Heart right ventricle (tissue), 16 donors: ENCODE results near the gene FGF21. TPM values are rescaled to one million over a fixed set of nuclear protein-coding genes. Genes with fewer than 3 reads are reported as not detected.
"Not testable (repeated sequence)": the region's sequence is repeated elsewhere in the genome, so short reads cannot be mapped to it uniquely, and the experiment has no call there.

Source experiments
- ATAC-seq, 8 donors: fragments of 200-7000 bp; cut with Tn5 transposase; one replicate each; pipeline ENCODE4 v1.9.1; 2020; ENCODE audit warnings: mild to moderate bottlenecking in 8 of 8, moderate library complexity in 8 of 8, moderate number of reproducible peaks in 1 of 8
- DNase-seq, 2 donors: peaks; one replicate each; pipeline ENCODE4 v3.0.0-alpha.2; 2020
- H3K27ac ChIP-seq, 10 donors: fragments of 200-600 bp; sonication (generic) in 2 of 10; one replicate each; pipeline versions ENCODE4 v1.5.0 to v1.8.0; 2020 to 2022; ENCODE audit warnings: mild to moderate bottlenecking in 3 of 10
- H3K27me3 ChIP-seq, 7 donors: fragments of 200-600 bp; one replicate each; pipeline ENCODE4 v1.8.0; 2021 to 2022; ENCODE audit warnings: mild to moderate bottlenecking in 2 of 7
- H3K36me3 ChIP-seq, 9 donors: fragments of 200-600 bp; sonication (generic) in 1 of 9; one replicate each; pipeline versions ENCODE4 v1.5.0 to v1.8.0; 2020 to 2022; ENCODE audit warnings: mild to moderate bottlenecking in 2 of 9
- H3K4me1 ChIP-seq, 9 donors: fragments of 200-600 bp; sonication (generic) in 1 of 9; one replicate each; pipeline versions ENCODE4 v1.5.0 to v1.8.0; 2020 to 2022; ENCODE audit warnings: mild to moderate bottlenecking in 4 of 9
- H3K4me3 ChIP-seq, 10 donors: fragments of 200-600 bp; sonication (generic) in 2 of 10; one replicate each; pipeline versions ENCODE4 v1.5.0 to v1.8.0; 2020 to 2022; ENCODE audit warnings: mild to moderate bottlenecking in 7 of 10, moderate library complexity in 2 of 10
- H3K9me3 ChIP-seq, 11 donors: fragments of 200-600 bp in 10 of 11; sonication (generic) in 2 of 11; one replicate each; pipeline versions ENCODE4 v1.5.0 to v1.8.0; 2013 to 2022; ENCODE audit warnings: mild to moderate bottlenecking in 2 of 11, control low read depth in 1 of 11, moderate library complexity in 1 of 11
- WGBS, 2 donors: extraction: QIAGEN DNeasy Blood & Tissue Kit; methylation state at CpG; one replicate each; pipeline ENCODE4 v1.1.7; 2013; ENCODE audit warnings: inconsistent platforms in 1 of 2; 5-methylcytosine and 5-hydroxymethylcytosine counted together
- intact Hi-C, 10 donors: fragments of 100-400 bp; cut with DNase I; formaldehyde crosslinking; loops; one replicate each; pipeline versions ENCODE4 v1.11.1 to v1.14.2; 2022
- polyA plus RNA-seq, 2 donors: library from polyadenylated mRNA; stranded (reverse); fragments of 200-250 nt; gene quantifications; one replicate each; pipeline ENCODE4 v1.2.3, GENCODE V29; 2013
- total RNA-seq, 10 donors: library from RNA; stranded (reverse); fragmentation: NEBNext Ultra II Directional in 3 of 10; extraction: Animal tissue kit (Norgen Biotek cat#: 25700) in 3 of 10; gene quantifications; one replicate each; pipeline versions ENCODE4 v1.2.1 to v1.2.4, GENCODE V29; 2021 to 2023
- TF ChIP-seq, protein P1 (sequence below), 9 donors: fragments of 200-600 bp; sonication (generic) in 2 of 9; IDR thresholded peaks; one replicate each; pipeline versions ENCODE4 v1.5.0 to v1.8.0; 2021 to 2022; ENCODE audit warnings: antibody characterized with exemption in 9 of 9, mild to moderate bottlenecking in 5 of 9, moderate library complexity in 1 of 9
- donor health status: Arrhythmogenic right ventricular cardiomyopathy.
- donor health status: ischemic (EF 13 %, LVEDD 7.1; RV severe dilation, severe dysfunction).
- donor health status: healthy with polysubstance abuse.
- donor health status: DM: no; HTN: yes; CAD: no.
- donor health status: DM: no; HTN: no; CAD: no.
- donor health status: ischemic (EF 25% LVEDD 6.9; RV normal size, moderate dysfunction).
- donor health status: ischemic (EF 25% LVEDD 5.7; RV mildly dilated, moderate dysfunction).
- donor health status: healthy.
- donor health status: DM: yes; HTN: yes; CAD: no.
- donor health status: Ischemic cardiomyopathy.
- donor health status: ischemic (EF 35%, LVEDD 5.7; RV mildly dilated, moderate dysfunction).
- donor health status: nonischemic (EF 11% LVEDD 7.7; RV severe dilation, severe dysfunction).
- donor health status: DM: yes; HTN: yes; CAD: no.
- donor health status: PGD.
- donor health status: ischemic (EF 29% LVEDD 5.4; RV normal size, mild dysfunction).
- donor health status: nonischemic (EF 23%, LVEDD 6.1; RV moderate dilation, normal function).

The FGF21 gene
- total and polyA plus RNA-seq, 12 donors = not detected

DNA sequence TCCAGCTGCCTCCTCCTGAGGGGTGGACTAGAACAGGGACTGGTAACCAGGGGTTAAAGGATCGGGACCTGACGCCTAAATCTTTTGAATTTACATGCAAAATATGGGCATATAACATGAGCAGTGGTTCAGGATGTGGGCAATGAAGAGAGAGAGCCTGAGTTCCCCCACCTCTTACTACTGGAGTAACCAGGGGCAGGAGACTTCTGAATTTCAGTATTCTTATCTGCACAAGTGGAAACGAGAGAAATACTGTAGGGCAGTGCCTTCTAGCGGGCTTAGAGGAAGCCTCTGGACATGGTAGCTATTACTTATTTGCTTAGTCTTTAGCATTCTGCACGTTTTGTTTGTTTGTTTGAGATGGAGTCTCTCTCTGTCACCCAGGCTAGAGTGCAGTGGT is 29.2 kb downstream of the FGF21 start:
- ATAC-seq (no peak), DNase-seq (no peak)
- H3K27me3 ChIP-seq = no peaks in the 10 kb centered on the region
- H3K4me3 ChIP-seq = no peak overlapping the region
- TF ChIP-seq, protein P1, sequence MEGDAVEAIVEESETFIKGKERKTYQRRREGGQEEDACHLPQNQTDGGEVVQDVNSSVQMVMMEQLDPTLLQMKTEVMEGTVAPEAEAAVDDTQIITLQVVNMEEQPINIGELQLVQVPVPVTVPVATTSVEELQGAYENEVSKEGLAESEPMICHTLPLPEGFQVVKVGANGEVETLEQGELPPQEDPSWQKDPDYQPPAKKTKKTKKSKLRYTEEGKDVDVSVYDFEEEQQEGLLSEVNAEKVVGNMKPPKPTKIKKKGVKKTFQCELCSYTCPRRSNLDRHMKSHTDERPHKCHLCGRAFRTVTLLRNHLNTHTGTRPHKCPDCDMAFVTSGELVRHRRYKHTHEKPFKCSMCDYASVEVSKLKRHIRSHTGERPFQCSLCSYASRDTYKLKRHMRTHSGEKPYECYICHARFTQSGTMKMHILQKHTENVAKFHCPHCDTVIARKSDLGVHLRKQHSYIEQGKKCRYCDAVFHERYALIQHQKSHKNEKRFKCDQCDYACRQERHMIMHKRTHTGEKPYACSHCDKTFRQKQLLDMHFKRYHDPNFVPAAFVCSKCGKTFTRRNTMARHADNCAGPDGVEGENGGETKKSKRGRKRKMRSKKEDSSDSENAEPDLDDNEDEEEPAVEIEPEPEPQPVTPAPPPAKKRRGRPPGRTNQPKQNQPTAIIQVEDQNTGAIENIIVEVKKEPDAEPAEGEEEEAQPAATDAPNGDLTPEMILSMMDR (IDR thresholded peaks at IDR 0.05) = peak in 5 of 9 donors; percentile 14 to 50 (median 48)
- H3K36me3 ChIP-seq = no peaks in the 10 kb centered on the region
- no peaks in the 10 kb centered on the region for H3K9me3 ChIP-seq
- peaks cover 0 to 35% (median 10%) of the 10 kb centered on the region in 9 donors for H3K4me1 ChIP-seq
- no peak overlapping the region for H3K27ac ChIP-seq
- intact Hi-C loops = loop anchor here in 5 of 10 donors (5.0 to 10.0 kb wide), 5 partner anchors 42 to 140 kb away; partner anchors contain the start of genes CA11 (in 4 of the 5), NTN5 (in 1 of the 5) and RASIP1 (in 1 of the 5)
- WGBS, 2 donors = 66 to 70% methylated on average over 5 of the region's 5 CpGs

- intact Hi-C loops = loop anchor here in 2 of 10 donors (5.0 to 10.0 kb wide), 3 partner anchors 112 to 142 kb away; partner anchors contain the start of genes CA11 (in 2 of the 2) and NTN5 (in 1 of the 2)
- H3K27ac ChIP-seq, DNase-seq, H3K27me3 ChIP-seq, H3K9me3 ChIP-seq, H3K36me3 ChIP-seq, ATAC-seq, H3K4me3 ChIP-seq: not testable (repeated sequence)
- H3K4me1 ChIP-seq = peaks cover 0 to 17% (median 6%) of the 10 kb centered on the region in 9 donors
- WGBS, 2 donors = 95 to 98% methylated on average over 7 of the region's 7 CpGs
Observed at GRCh38 chr19:48786422-48786821, 31.1 kb downstream of the FGF21 start.

GRCh38 chr19:48787331-48787730 is 32.0 kb downstream of the FGF21 start:
- not testable (repeated sequence) for DNase-seq
- 91% methylated on average over 9 of the region's 9 CpGs for WGBS, 2 donors

DNA sequence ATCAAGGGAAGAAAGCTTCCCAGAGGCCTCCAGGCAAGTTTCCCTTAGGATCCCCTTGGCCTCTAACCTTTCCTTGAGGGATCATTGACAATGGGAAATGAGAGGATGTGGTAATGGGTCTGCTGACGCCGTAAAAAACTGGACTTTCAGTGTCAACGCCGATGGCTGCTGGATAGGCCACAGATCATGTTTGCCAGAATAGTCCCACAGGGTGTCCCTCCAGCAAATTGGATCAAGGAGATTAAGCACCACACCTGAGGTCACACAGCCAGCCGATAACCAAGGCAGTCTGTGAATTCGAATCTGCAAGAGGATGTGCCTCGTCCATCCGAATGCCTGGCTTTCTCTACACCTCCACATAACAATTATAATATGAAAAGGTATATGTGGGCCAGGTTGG is 37.9 kb downstream of the FGF21 start:
- intact Hi-C loops = loop anchor here in 4 of 10 donors (2.0 to 10.0 kb wide), 4 partner anchors 174 to 182 kb away; partner anchors contain the start of gene FTL (in 1 of the 4)
- DNase-seq = no peak
- TF ChIP-seq, protein P1 (IDR thresholded peaks at IDR 0.05) = no peak
- no peaks in the 10 kb centered on the region for H3K9me3 ChIP-seq
- ATAC-seq = no peak
- H3K27me3 ChIP-seq = no peaks in the 10 kb centered on the region
- peaks cover 0 to 2% (median 0%) of the 10 kb centered on the region in 9 donors for H3K36me3 ChIP-seq
- peaks cover 0 to 18% (median 6%) of the 10 kb centered on the region in 9 donors for H3K4me1 ChIP-seq
- WGBS, 2 donors = 73 to 76% methylated on average over 8 of the region's 8 CpGs
- no peak overlapping the region for H3K27ac ChIP-seq
- H3K4me3 ChIP-seq = no peak overlapping the region

More at GRCh38 chr19:48787331-48787730, 32.0 kb downstream of the FGF21 start:
- intact Hi-C loops = loop anchor here in 2 of 10 donors (5.0 to 10.0 kb wide), 3 partner anchors 113 to 143 kb away; partner anchors contain the start of genes CA11 (in 2 of the 2) and NTN5 (in 1 of the 2)
- not testable (repeated sequence) for H3K9me3 ChIP-seq, H3K4me3 ChIP-seq, H3K27me3 ChIP-seq, H3K27ac ChIP-seq, H3K4me1 ChIP-seq, H3K36me3 ChIP-seq, ATAC-seq

DNA sequence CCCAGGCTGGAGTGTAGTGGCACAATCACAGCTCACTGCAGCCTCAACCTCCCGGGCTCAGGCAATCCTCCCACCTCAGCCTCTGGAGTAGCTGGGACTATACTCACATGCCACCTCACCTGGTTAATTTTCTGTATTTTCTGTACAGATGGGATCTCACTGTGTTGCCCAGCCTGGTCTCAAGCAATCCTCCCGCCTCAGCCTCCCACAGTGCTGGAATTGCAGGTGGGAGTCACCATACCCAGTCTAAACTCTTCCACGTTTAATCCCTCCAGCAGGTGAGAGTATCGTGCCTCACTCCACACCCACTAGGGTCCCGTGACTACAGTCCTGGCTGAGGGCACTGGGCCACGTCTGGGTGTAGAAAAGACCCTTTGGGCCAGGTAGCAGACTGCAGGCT is 39.0 kb downstream of the FGF21 start:
- no peak for ATAC-seq
- intact Hi-C loops = loop anchor here in 5 of 10 donors (2.0 to 10.0 kb wide), 6 partner anchors 17 to 181 kb away; partner anchors contain the start of genes HSD17B14 (in 4 of the 5), BCAT2 (in 1 of the 5) and FTL (in 1 of the 5)
- no peak for DNase-seq
- TF ChIP-seq, protein P1 (IDR thresholded peaks at IDR 0.05) = no peak
- no peaks in the 10 kb centered on the region for H3K9me3 ChIP-seq
- peak overlapping the region in 2 of 10 donors; percentile 54 to 60 for H3K27ac ChIP-seq
- H3K4me1 ChIP-seq = peaks cover 0 to 18% (median 6%) of the 10 kb centered on the region in 9 donors
- H3K27me3 ChIP-seq = no peaks in the 10 kb centered on the region
- 82 to 88% methylated on average over 6 of the region's 6 CpGs for WGBS, 2 donors
- H3K36me3 ChIP-seq = peaks cover 0 to 9% (median 0%) of the 10 kb centered on the region in 9 donors
- H3K4me3 ChIP-seq = no peak overlapping the region
